ENCODE results near the gene RIC8B.
"Not testable (repeated sequence)": the region's sequence is repeated elsewhere in the genome, so short reads cannot be mapped to it uniquely, and the experiment has no call there.

RIC8B gene

DNA sequence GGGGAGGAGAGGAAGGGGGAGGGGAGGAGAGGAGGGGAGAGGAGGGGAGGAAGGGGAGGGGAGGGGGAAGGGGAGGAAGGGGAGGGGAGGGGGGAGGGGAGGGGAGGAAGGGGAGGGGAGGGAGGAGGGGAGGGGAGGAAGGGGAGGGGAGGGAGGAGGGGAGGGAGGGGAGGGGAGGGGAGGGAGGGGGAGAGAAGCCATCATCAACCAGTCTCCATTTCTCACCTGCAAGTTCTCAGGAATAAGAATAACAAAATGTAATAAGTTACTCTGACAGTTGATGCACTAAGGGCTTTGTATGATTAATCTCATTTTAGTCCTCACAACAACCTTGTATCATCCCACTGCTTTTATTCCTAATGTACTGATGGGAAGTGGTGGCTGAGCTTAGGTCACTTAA lies 122.1 kb downstream of the RIC8B start:
- no peak for DNase-seq (ENCODE audit: low read depth, low spot score)
- H3K27ac ChIP-seq, result no peak overlapping the region

DNA sequence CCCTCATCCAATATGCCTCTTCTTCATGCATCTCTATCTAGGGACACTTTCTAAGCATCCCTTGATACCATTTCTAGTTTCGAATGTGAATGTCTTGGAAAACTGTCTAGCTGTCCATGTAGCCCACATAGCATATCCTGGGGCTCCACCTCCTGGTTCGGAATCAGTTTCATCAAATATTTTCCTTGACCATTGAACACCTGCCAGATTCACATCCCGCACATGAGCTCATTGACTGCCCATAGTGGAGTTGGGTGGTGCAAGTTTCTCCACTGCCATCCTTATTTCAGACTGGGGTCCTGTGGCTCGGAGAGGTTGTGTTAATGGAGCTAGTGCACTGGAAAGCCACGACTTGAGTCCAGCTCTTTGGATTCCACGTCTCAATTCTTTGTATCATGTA lies 122.6 kb downstream of the RIC8B start:
- DNase-seq (ENCODE audit: low read depth, low spot score), result no peak
- H3K27ac ChIP-seq, result no peak overlapping the region

DNA sequence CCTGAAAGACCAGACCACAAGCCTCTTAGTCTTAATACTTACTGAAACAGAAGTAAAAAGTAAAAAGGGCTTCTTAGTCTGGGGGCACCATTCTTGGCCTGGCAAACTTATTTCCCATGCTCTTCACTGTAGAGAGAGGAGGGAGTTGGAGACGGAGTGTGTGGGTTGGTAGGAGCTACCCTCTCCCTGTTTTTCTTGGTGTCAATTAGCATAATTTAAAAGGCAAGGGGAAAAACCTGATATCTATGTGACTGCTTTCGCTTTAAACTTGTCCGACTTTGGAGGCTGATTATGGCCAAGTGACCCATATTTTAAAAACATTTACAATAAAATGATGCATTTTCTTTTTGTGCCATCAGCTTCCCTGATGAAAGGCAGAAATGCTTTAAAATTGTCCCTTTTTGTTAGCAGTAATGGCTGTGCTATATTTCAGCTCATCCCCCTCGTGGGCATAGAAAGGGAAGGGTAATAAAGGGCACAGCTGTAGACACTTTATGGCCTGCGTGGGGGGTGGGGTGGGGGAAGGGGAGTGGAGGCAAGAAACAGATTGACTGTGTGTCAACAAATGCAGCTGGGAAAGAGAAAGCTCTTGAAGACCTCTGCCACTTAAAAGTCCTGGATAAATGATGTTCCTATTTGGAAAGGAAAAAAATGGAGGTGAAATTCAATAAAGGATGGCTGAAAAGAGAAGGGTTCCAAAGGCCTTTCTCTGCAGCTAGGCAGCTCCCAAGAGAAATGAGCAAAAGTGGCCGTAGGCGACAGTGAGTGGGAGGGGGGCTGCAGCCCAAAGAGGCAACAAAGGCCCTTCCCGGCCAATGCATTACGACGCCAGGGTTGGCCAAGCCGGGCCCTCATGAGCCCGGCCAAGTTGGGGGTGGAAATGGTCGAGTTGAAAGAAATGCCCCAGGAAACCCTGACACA lies 123.8 kb downstream of the RIC8B start:
- no peak for DNase-seq (ENCODE audit: low read depth, low spot score)
- no peak overlapping the region for H3K27ac ChIP-seq

DNA sequence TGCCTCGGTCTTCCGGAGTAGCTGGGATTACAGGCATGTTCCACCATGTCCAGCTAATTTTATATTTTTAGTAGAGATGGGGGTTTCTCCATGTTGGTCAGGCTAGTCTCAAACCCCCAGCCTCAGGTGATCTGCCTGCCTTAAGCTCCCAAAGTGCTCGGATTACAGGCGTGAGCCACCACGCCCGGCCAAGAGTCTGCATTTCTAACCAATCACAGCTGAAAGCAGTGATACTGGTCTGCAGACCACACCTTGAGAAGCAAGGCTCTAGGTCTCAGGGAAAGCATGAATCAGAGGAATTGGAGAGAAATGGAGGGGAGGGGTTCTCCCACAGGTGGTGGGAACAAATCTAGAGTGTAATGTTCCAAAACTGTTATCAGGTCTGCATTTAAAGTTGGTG lies 126.1 kb downstream of the RIC8B start:
- DNase-seq (ENCODE audit: low read depth, low spot score), result no peak
- H3K27ac ChIP-seq, result no peak overlapping the region

DNA sequence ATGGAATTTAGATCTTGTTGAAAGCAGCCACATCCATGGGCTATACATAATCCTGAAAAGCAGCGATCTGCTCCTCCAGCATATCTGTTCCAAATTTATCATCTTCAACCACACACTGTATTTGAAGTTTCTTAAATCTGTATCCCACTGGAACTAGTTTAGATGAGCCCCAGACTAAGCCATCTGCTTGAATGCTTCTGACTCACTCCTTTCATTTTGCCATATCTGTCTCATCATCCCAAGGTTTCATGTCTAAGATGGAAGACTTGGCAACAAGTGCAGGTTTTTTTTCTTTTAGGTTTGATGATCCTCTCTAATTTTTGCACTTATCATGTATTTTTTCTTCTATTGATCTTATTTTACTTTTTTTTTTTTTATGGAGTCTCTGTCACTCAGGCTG lies 126.8 kb downstream of the RIC8B start:
- H3K27ac ChIP-seq, result no peak overlapping the region
- no peak for DNase-seq (ENCODE audit: low read depth, low spot score)

DNA sequence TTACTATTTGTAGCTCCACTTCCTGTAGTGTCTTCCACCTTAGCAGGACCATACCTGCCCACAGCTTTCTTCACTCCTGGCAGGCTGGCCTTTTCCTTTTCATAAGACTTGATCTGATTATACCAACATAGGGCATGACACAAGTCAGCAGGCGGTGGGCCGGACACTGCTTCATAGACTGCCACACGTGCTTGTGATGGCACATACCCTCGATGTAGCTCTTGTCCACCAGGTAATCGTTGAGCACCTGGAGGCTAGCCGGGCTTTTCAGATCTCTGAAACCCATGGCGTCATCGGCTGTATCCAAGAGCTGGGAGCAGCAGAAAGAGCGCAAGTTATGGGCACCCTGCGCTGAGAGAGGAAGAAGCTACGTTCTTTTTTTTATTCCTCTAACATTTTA lies 127.6 kb downstream of the RIC8B start:
- DNase-seq (ENCODE audit: low read depth, low spot score), result no peak
- H3K27ac ChIP-seq, result no peak overlapping the region

DNA sequence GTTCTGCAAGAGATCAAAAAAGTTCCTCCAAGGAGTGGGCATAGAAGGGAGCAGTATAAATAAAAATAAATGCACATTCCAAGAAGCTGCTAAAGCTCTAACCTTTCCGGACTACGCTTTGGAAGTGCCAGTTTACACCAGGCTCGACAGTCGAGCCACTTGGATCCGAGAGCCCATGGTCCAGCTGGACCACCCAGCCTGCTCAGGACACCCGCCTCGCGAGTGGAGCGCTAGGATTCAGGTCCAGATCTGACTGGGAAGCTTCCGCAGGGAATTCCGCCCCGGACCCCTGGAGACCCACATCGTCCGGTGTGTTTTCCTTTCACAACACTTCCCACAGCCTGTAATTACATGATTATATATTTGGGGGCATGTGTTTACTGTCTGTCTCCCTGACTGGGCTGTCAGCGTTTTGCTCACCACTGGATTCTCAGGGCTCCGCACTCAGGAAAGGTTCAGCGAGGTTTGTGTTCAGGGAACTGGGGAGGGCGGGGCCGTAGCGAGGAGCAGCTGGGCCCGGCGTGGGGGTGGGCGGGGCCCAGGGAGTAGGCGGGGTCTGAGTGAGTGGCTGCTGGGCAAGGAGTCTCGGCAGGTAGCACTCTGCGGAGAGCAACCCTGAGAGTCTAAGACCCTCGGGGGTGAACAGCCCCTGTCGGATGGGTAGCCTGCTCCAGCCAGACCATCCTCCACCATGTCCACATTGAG lies 128.9 kb downstream of the RIC8B start:
- DNase-seq (ENCODE audit: low read depth, low spot score), result no peak
- H3K27ac ChIP-seq, result no peak overlapping the region

DNA sequence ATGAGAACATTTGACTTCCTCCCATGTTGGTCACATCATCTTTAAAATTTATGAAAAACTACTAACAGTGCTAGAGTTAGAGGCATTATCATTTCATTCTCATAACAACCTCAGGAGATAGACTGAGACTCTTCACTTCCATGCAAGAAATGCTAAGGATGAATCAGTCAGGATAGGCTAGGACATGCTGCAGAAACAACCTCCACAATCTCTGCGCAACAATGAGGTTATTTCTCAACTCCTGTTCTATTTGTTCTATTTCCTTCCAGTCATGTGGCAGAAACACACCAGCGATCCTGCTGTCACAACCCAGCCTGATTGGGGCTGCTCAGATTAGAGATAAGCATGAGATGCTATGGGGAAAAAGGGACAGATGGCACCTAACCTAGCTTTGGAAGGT lies 132.2 kb downstream of the RIC8B start:
- H3K27ac ChIP-seq, result no peak overlapping the region

DNA sequence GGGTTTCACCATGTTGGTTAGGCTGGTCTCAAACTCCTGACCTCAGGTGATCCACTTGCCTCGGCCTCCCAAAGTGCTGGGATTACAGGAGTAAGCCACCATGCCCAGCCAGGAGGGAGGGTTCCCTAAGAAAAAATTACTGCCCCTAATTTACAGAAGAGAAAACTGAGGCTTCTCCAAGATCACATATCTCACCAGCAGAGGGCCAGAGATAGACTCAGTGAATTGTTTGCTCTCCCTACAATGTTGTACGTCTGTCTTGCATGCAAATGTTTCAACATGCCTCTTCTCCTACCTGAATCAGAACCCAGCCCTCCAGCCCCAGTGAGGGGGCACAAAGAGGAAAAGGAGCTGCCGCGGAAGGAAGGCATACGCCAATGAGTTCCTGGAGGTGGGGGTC lies 132.9 kb downstream of the RIC8B start:
- no peak overlapping the region for H3K27ac ChIP-seq
- no peak for DNase-seq (ENCODE audit: low read depth, low spot score)

More for the DNA sequence above, 132.2 kb downstream of the RIC8B start:
- no peak for DNase-seq (ENCODE audit: low read depth, low spot score)

DNA sequence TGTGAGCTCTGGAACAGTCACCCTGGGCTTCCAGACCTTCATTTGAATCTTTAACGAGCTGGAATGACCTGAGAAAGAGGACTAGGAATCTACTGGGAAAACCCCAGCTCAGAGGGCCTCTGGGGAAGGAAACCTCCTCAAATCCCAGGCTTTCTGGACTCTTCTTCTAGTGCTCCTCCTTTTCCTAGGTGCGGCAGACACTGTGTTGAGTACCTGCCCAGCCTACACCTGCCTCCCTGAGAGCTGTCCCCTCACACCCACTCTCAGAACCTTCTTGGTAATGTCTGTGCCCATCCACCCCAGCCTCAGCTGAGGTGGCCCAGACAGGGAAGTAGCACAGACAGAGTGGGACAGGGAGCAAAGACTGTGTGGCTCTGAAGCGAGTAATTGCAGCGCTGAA lies 133.4 kb downstream of the RIC8B start:
- no peak overlapping the region for H3K27ac ChIP-seq
- no peak for DNase-seq (ENCODE audit: low read depth, low spot score)

DNA sequence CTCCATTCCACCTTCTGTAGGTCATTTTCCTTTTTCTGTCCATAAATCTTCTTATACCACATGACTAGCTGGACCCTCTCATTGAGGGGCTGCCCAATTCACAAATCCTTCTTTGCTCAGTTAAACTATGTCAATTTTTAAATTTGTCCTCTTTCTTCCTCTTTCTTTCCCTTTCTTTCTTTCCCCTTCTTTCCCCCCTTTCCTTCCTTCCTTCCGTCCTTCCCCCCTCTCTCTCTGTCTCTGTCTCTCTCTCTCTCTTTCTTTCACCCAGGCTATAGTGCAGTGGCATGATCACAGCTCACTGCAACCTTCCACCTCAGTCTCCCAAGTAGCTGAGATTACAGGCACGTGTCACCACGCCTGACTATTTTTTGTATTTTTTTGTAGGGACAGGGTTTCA lies 134.1 kb downstream of the RIC8B start:
- H3K27ac ChIP-seq, result no peak overlapping the region
- no peak for DNase-seq (ENCODE audit: low read depth, low spot score)

DNA sequence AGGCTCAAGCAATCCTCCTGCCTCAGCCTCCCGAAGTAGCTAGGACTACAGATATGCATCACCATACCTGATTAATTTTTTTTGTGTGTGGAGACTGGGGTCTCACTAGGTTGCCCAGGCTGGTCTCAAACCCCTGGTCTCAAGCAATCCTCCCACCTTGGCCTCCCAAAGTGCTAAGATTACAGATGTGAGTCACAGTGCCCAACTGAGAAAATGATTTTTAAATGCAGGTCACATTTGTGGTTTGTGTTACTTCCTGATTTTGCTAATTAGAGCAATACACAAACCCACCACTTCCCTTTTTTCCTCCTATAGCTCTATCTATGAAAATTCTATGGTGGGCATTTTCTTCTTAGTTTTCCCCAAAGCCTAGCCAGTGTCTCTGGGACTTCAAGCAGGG lies 135.7 kb downstream of the RIC8B start:
- no peak for DNase-seq (ENCODE audit: low read depth, low spot score)
- no peak overlapping the region for H3K27ac ChIP-seq

DNA sequence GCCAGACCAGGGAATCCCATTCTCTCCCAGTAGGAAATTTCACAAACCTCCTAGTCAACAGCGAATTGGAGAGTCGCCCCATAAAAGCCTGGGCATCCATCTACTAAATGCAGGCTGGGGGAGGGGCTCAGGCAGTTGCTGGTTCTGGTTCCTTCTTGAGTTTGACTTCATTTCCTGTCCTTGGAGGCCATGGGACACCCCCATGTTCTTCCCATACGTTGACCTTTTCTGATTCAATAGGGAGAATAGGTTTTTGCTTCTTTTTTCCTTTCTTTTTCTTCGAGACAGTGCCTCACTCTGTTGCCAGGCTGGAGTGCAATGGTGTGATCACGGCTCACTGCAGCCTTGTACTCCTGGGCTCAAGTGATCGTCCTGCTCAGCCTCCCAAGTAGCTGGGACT lies 137.1 kb downstream of the RIC8B start:
- H3K27ac ChIP-seq, result no peak overlapping the region
- no peak for DNase-seq (ENCODE audit: low read depth, low spot score)

DNA sequence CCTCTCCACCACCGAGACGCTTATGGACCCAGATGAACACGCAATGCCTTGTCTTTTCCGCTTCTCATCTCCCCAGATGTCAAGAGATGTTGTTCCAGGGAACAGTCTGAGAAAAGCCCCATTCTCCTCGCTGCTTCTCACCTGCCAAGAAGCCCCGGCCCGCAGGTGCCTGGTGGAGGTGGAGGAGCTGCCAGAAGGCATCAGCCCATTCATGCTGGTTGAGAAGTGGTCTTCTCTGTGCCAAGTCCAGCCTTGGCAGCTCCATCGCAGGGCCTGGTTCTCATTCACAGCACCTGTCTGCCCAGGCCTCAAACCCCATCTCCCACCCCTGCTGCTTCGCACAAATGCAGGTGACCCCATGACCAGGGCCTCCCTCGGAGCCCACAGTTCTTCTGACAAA lies 139.0 kb downstream of the RIC8B start:
- DNase-seq (ENCODE audit: low read depth, low spot score), result no peak
- no peak overlapping the region for H3K27ac ChIP-seq

DNA sequence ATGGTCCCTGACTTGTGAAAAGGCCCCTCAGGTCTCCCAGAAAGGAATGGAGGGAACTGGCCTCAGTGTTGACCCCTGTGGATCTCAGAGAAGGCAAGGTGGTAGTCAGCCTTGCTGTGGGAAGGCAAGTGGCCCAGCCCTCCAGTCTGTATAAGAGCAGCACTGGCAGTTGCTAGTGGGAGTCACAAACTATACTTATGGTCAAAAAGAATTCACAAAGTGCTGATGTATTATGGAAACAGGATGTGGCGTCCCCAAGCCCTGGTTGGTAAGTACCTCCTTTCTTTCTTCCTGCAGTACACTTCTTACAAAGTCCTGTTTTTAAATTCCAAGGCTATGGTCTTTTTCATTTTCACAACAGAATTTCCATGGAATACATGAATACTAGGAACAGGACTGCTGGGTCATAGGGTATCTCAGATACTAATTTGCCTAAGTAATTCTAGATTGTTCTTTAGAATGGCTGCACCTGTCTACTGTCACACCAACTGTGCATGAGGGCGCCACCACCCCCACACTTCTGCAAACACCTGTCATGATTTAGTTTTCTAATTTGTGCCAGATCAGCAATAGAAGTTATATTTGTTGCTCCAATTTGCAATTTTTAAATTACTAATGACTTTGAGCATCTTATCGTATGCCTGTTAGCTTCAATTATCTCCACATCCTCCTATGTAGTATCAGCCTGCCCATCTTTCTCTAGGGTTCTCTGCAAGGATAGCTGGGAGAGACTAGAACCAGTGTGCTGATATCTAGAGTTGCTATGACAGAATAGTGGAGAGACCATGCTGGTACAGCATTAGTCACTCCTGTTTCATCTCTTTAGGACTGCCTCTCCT lies 140.5 kb downstream of the RIC8B start:
- DNase-seq (ENCODE audit: low read depth, low spot score), result no peak
- no peak overlapping the region for H3K27ac ChIP-seq

DNA sequence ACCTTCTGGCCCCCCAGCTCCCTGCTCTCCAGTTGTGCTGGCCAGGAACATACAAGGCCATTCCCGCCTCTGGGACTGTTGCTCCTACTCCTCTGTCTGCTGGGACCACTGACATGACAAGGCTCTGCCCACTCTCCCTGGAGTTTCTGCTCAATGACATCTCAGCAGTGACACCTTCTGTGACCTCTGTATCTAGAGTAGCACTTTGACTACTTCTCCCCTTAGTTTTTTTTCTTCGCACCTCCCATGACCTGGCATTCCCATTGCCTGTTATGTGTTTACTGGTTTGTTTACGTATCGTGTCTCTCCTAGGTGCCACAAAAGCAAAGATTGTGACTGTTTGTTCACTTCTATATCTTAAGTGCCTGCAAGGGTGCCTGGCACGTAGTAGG lies 141.1 kb downstream of the RIC8B start:
- H3K27ac ChIP-seq, result no peak overlapping the region
- no peak for DNase-seq (ENCODE audit: low read depth, low spot score)

DNA sequence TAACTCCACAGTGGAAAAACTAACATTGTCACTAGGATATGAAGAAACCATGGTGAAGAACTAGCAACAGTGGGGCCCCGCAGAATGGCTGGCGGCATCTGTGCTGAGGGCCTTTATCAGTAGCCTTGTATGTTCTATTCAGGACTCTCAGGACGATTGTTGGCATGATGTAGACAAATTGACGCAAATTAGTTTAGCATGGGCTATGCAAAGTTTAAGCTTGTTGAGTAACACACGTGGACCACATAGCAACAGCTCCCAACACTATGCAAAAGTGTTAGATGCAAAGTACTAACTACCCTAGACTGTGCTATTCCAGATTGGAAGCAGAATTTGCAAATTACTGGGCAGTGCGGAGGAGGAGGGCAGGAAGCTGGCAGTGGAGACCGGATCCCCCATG lies 143.0 kb downstream of the RIC8B start:
- H3K27ac ChIP-seq, result no peak overlapping the region
- no peak for DNase-seq (ENCODE audit: low read depth, low spot score)

DNA sequence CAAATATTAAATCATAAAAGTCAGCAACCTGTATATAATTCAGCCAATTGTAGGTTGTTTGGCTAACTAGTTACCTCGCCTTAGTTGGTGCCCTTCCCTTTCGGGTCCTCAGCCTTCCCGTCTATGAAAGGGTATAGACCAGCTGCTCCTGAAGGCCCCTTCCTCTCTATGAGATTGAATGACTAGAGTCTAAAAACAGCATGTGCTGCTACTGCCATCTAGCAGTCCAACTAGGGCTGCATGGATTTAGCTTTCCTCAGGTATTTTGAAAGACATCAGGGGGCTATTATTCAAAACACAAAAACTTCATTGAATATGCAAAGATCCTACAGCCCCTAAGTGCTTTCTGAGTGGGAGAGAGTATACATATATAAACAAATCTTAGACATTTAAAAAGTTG lies 144.3 kb downstream of the RIC8B start:
- no peak overlapping the region for H3K27ac ChIP-seq
- no peak for DNase-seq (ENCODE audit: low read depth, low spot score)

DNA sequence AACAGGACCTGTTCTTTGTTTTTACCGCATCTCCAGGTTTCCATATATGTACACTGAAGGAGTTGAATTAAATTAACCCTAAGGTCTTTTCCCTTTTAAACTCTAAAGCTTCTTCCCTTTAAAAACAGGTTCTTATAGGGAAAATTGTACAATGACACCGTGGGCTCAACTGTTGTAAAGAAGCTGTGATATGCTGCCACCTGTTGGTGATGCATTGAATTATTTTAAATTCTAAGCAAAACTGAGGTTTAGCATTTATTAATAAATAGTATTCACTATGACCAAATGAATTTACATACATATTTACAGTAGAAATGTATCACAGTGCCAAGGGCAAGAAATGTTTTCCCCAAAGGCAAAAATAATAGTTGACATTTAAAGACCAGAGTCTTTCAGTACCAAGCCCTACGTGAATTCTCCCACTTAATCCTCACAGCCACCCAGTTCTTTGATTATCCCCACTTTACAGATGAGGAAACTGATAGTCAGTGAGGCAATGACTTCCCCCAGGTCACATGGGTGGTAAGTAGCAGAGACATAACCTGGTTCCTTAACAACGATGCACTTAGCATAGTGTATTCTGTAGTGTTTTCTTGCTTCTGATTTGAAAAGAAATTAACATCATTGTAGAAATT lies 145.5 kb downstream of the RIC8B start:
- DNase-seq (ENCODE audit: low read depth, low spot score), result no peak
- no peak overlapping the region for H3K27ac ChIP-seq

DNA sequence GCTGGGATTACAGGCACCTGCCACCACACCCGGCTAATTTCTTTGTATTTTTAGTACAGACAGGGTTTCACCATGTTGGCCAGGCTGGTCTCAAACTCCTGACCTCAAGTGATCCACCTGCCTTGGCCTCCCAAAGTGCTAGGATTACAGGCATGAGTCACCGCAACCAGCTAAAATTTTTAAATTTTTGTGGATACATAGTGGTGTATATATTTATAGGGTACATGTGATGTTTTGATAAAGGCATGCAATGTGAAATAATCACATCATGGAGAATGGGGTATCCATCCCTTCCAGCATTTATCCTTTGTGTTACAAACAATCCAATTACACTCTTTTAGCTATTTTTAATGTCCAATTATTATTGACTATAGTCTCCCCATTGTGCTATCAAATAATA lies 147.5 kb downstream of the RIC8B start:
- not testable (repeated sequence) for DNase-seq (ENCODE audit: low read depth, low spot score); H3K27ac ChIP-seq
